LHCN-M2 (cell line): ENCODE data around the gene COL23A1. TPM values are rescaled to one million over a fixed set of nuclear protein-coding genes. Genes with fewer than 3 reads are reported as not detected.
"Not testable (repeated sequence)": the region's sequence is repeated elsewhere in the genome, so short reads cannot be mapped to it uniquely, and the experiment has no call there.

Experiments used
- DNase-seq: peaks from one replicate; pipeline ENCODE4 v3.0.0-alpha.2; 2012; ENCODE audit warnings: low read depth
- total RNA-seq: library from RNA; depleted of rRNA; stranded (reverse); fragments of >200 nt; gene quantifications from 2 replicates; pipeline ENCODE4 v1.2.3, GENCODE V29; 2014

The COL23A1 gene
- total RNA-seq, 1 experiment from 2014 or later: not detected

DNA sequence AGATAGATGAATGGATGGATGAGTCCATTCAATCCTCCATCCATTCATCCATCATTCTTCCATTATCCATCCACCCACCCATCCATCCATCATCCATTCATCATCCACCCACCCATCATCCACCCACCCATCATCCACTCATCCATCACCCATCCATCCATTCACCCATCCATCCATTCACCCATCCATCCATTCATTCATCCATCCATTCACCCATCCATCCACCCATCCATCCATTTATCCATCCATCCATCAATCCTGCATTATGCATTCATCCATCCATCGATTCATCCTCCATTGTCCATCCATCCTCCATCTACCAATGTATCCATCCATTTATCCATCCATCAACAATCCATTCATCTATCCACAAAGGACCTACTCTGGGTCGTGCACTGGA, 344.8 kb downstream of the COL23A1 start:
- no peak for DNase-seq

DNA sequence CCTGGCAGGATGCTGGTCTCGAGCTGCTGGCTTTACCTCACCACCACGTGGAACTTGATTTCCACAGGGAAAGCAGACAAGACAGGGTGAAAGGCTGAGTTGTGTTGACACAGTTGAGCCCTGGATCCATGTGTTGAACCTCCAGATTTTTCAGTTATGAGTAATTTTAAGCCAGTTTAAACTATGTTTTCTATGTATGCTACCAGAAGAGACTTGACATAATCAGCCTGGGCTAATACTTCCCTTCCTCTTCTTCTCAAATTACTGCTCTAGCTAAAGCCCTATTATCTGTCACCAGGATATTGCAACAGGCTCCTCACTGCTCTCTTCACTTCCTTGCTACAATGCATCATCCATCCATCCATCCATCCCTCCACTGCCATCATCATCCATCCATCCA, 345.6 kb downstream of the COL23A1 start:
- DNase-seq: peak; percentile 24

- no peak for DNase-seq
Observed at GRCh38 chr5:178242416-178242815, 347.8 kb downstream of the COL23A1 start.

DNA sequence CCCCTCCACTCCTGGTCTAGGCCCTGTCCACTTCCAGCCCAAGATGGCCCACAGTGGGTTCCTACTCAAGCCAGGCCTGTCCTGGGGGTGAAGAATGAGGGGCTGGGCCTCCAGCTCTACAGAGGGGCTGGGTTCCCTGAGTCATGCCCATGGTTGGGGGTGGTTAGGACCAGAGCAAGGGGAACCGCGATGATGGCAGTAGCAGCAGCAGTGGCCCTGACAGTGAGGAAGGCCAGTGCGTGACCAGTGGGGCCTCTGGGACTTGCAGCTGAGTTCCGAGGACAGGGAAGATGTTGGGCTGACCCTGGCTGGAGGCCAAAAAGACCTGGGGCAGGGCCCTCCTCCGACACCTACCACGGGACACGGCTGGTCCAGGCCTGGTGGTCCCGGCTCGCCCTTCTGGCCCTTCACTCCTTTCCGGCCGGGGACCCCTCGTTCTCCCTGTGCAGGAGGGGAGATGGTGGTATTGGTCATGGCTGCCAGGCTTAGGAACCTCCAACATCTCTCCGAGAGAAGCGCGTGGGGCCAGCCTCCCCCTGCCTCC, 348.4 kb downstream of the COL23A1 start:
- DNase-seq: no peak

DNA sequence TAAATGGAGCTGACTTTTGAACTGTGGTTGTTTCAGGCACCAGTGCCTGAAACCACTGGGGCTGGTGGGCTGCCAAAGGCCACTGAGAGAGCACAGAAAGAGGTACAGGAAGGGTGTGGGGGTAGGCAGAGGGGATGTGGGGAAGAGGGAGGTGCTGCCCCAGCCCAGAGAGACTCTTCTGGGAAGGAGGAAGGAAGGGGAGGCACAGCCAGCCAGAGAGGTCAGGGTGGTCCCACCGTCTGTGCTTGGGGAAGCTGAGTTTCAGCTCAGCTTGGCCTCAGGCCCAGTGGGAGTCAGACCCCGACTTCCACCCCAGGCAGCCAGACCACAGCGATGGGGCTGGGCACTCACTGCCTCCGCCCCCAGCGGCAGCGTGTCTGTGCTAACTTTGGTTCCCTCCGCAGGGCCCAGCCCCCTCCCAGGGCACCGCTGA, 348.9 kb downstream of the COL23A1 start:
- DNase-seq: no peak

- no peak for DNase-seq
Observed at GRCh38 chr5:178240766-178241165, 349.4 kb downstream of the COL23A1 start.

DNA sequence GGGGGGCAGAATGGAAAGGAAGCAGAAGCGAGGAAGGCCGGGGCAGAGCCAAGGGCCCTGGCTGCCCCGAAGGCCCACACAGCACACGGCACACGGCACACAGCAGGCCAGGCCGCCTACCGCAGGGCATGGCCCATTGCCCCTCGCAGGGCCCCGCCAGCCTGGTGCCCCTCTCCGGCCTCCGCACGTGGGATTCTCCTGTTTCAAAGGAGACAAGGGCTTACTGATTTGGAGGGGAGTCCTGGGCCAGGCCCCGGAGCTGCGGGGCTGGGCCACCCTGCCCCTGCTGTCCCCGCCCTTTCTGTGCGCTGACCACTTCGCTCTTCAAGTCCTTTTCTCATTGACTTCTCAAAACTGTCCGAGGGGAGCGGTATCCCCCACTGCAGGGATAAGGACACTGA, 349.9 kb downstream of the COL23A1 start:
- DNase-seq: no peak

DNA sequence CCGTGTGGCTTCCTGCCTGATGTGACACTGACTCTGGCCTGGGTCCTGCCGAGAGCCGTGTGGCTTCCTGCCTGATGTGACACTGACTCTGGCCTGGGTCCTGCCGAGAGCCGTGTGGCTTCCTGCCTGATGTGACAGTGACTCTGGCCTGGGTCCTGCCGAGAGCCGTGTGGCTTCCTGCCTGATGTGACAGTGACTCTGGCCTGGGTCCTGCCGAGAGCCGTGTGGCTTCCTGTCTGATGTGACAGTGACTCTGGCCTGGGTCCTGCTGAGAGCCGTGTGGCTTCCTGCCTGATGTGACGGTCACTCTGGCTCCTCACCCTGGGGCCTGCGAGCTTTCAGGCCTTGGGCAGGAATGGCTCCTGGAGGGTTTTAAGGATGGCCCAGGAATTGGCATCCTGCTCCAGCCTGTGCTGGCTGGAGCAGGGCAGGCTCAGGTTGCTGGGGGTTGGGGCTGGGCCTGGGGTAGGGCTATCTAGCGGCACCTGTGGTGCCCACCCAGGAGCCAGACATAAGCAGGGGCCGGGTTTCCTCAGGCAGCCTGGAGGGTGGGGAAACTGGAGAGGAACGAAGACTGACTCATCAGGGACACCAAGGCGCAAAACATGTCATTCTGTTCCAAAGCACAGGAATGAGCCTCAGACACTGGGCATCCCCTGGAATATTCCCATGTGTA, 350.4 kb downstream of the COL23A1 start:
- DNase-seq: not testable (repeated sequence)

GRCh38 chr5:178238711-178239592, 351.2 kb downstream of the COL23A1 start:
- DNase-seq: no peak

GRCh38 chr5:178238313-178238635, 351.9 kb downstream of the COL23A1 start:
- DNase-seq: no peak

- no peak for DNase-seq
Observed at GRCh38 chr5:178237431-178238312, 352.5 kb downstream of the COL23A1 start.

DNA sequence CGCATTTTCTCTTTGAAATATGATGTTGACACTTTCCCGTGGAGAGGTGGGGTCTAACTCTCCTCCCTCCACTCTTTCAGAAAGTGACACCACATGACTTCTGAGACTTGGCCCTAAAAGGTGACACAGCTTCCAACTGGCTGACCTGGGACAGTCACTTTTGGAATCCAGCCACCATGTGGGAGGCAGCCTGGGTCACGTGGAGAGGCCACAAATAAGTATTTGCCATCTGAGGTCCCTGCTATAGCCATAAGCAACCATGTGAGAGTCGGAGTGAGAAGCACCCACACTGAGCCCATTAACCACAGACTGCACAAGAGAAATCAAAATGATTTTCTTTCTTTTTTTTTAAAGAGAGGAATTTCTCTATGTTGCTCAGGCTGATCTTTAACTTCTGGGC, 353.5 kb downstream of the COL23A1 start:
- DNase-seq: no peak

GRCh38 chr5:178236126-178236525, 354.1 kb downstream of the COL23A1 start:
- no peak for DNase-seq

DNA sequence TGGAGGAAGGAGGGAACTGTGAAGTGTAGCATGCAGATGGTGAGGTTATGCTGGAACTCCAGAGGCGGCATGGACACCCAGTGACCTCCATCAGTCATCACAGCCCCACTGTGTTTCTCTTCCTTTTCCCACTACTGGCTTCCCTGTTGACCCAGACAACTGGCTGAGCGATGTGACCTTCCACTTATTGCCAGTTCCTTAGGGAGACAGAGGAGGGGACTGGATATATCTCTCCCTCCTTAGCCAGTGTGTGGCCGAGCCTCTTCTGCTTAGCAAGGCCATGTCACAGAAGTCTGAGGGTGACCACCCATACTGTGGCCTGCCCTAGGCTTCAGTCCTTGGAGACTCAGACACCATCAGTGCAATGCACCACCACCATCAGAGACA, 354.6 kb downstream of the COL23A1 start:
- no peak for DNase-seq

DNA sequence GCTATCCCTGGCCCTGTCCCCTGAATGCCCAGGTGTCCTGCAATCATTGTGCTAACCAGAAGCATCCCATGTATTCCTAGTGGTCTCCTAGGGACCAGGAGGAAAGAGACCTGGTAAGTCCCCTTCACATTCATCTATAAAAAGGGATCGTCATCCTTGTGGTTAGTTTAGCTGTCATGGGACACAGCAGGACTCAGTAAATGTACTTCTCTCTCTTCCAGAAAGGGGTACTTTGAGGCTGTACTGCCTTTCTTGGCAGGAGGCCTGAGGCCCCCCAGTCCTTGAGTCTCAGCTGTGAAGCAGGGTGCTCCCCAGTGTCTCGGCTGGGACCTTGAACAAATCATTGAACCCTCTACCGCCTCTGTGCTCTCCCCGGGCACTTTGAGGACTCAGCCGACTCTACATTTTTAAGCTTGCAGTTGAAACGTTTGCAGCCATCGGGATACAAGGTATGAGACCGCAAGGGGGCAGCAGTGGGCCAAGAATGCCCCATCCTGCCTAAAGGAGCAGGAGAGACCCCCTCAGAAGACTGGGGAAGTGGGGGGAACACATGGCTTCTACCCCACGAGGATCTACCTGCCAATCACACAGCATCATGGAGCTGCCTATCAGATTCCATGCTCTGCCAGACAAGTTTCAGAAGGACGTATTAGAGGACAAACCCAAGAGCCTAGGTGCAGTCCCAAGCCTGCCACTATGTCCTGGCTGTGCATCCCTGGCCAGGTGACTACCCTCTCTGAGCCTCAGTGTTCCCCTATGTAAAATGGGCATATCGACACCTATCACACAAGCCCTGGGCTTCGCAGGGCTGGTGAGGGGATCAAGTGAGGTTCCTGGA, 355.2 kb downstream of the COL23A1 start:
- peak; percentile 53 for DNase-seq

GRCh38 chr5:178234121-178234749, 356.0 kb downstream of the COL23A1 start:
- no peak for DNase-seq

DNA sequence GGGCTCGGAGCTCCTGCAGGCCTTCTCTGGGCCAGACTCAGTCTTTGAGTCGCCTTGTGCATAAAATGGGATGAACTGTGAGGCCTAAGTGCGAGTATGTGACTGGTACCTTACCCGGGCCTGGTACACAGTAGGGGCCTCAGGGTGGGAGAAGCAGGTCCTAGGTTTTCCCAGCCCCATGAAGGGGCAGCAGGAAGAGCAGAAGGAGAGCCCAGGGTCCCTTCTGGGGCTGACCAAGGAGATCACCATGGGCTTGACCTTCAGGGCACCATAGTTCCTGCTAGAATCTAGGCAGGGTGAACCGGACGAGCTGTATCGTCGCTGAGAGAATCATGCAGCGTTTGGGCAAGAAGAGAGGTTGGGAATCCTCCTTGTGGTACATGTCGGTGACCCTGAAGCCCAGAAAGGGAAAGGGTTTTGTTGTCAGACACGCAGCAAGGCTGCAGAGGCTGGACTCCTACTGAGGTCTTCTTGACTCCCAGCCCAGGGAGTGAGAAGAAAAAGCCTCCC, 357.2 kb downstream of the COL23A1 start:
- no peak for DNase-seq

GRCh38 chr5:178232124-178232919, 357.9 kb downstream of the COL23A1 start, which contains the start of gene PHYKPL:
TSS of gene PHYKPL (minus strand) at chr5:178232802. CDS start at chr5:178232550, 252 bp downstream.
- peak; percentile 69 for DNase-seq

DNA sequence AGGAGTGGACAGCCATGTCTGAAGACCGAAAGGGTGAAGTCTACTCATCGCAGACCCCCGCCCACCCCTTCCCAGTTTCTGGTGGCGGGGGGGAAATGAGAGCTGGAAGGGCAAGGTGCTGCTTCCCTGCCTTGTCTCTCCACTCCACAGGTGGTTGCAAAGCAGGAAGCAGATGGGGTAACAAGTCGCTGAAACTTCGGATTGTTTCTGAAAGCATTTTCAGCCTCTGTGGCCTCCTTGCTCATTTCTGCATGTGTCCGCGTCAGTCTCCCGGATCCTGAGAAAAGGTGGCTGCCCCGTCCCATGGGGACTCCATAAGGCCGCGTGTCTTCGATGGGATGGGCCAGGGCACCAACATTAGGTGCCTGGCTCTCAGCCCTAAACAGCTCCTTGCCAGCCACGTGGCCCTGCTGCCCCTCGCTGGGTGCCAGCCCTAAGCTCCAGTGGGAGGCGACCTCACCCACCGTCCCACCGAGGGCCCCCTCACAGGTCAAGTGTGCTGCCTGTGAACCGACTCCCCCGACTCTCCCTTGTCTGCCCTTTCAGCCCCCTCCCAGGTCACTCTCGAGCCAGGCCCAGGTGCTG, 358.6 kb downstream of the COL23A1 start:
- no peak for DNase-seq
